GM23338 (cell line): ENCODE measurements around the gene TMA7B. TPM values are rescaled to one million over a fixed set of nuclear protein-coding genes. Genes with fewer than 3 reads are reported as not detected.
"Not testable (repeated sequence)": the region's sequence is repeated elsewhere in the genome, so short reads cannot be mapped to it uniquely, and the experiment has no call there.

Source experiments
- ATAC-seq: fragments of 200-7000 bp; cut with Tn5 transposase; 3 replicates; pipeline ENCODE4 v1.9.1; 2020
- DNase-seq: peaks from one replicate; pipeline ENCODE4 v3.0.0-alpha.2; 2015; ENCODE audit warnings: low spot score
- H2AFZ ChIP-seq: fragments of 200-600 bp; sonication (generic); 2 replicates; pipeline ENCODE4 v1.8.0; 2016; ENCODE audit warnings: antibody characterized with exemption, mild to moderate bottlenecking, moderate library complexity
- H3F3A ChIP-seq: fragments of 200-600 bp; sonication (generic); replicated peaks from 2 replicates; pipeline ENCODE4 v1.8.0; 2017; ENCODE audit warnings: antibody characterized with exemption, mixed run types, low read depth
- H3K27ac ChIP-seq: fragments of 200-600 bp; sonication (generic); 2 replicates; pipeline ENCODE4 v1.6.1; 2016; ENCODE audit warnings: low read depth
- H3K27me3 ChIP-seq: fragments of 200-600 bp; sonication (generic); 2 replicates; pipeline ENCODE4 v1.8.0; 2016; ENCODE audit warnings: mild to moderate bottlenecking, mixed run types, moderate library complexity; ENCODE audit not compliant: insufficient read depth
- H3K36me3 ChIP-seq: fragments of 200-600 bp; sonication (generic); 2 replicates; pipeline ENCODE4 v1.8.0; 2016; ENCODE audit warnings: mild to moderate bottlenecking; ENCODE audit not compliant: insufficient read depth
- H3K4me1 ChIP-seq: fragments of 200-600 bp; sonication (generic); 2 replicates; pipeline ENCODE4 v1.8.0; 2016; ENCODE audit warnings: mild to moderate bottlenecking, moderate library complexity; ENCODE audit not compliant: insufficient read depth
- H3K4me2 ChIP-seq: fragments of 200-600 bp; sonication (generic); 2 replicates; pipeline ENCODE4 v1.7.1; 2017; ENCODE audit warnings: mixed run types
- H3K4me3 ChIP-seq: fragments of 200-600 bp; sonication (generic); 2 replicates; pipeline ENCODE4 v1.6.1; 2016; ENCODE audit warnings: mixed run types
- H3K79me2 ChIP-seq: fragments of 200-600 bp; sonication (generic); replicated peaks from 2 replicates; pipeline ENCODE4 v1.8.0; 2017; ENCODE audit warnings: mild to moderate bottlenecking; ENCODE audit not compliant: insufficient read depth
- H3K9me2 ChIP-seq: fragments of 200-600 bp; sonication (generic); 2 replicates; pipeline ENCODE4 v1.8.0; 2017; ENCODE audit not compliant: insufficient read depth
- H4K20me1 ChIP-seq: fragments of 200-600 bp; sonication (generic); replicated peaks from 2 replicates; pipeline ENCODE4 v1.8.0; 2017; ENCODE audit warnings: mild to moderate bottlenecking; ENCODE audit not compliant: insufficient read depth
- H3K27ac Mint-ChIP-seq: 2 replicates; pipeline ENCODE4 v1.8.0; 2020; ENCODE audit warnings: inconsistent platforms, mild to moderate bottlenecking, moderate library complexity, mixed read lengths
- H3K27me3 Mint-ChIP-seq: 3 replicates; pipeline ENCODE4 v1.8.0; 2022; ENCODE audit warnings: low read depth, mild to moderate bottlenecking, moderate library complexity, mixed read lengths, inconsistent platforms; ENCODE audit not compliant: insufficient read depth, poor library complexity
- H3K36me3 Mint-ChIP-seq: 3 replicates; pipeline ENCODE4 v1.8.0; 2021; ENCODE audit warnings: low read depth, mild to moderate bottlenecking, inconsistent platforms, moderate library complexity, mixed read lengths
- H3K4me1 Mint-ChIP-seq: 3 replicates; pipeline ENCODE4 v1.8.0; 2020; ENCODE audit warnings: mild to moderate bottlenecking, inconsistent platforms, mixed read lengths
- H3K4me3 Mint-ChIP-seq: 3 replicates; pipeline ENCODE4 v1.8.0; 2021; ENCODE audit warnings: moderate library complexity, mild to moderate bottlenecking, inconsistent platforms, mixed read lengths
- H3K9me3 Mint-ChIP-seq: 3 replicates; pipeline ENCODE4 v1.8.0; 2020; ENCODE audit warnings: moderate library complexity, mild to moderate bottlenecking, inconsistent platforms, mixed read lengths
- CREB1 ChIP-seq: fragments of 250-450 bp; sonication (Bioruptor Pico); IDR thresholded peaks from 2 replicates; pipeline ENCODE4 v1.5.0; 2020; ENCODE audit warnings: low read depth, mild to moderate bottlenecking, moderate library complexity
- ETS1 ChIP-seq: IDR thresholded peaks from 2 replicates; pipeline ENCODE4 v1.6.1; 2016; ENCODE audit warnings: antibody characterized with exemption
- EZH2phosphoT487 ChIP-seq: fragments of 200-600 bp; sonication (generic); IDR thresholded peaks from one replicate; pipeline ENCODE4 v1.8.1; 2018; ENCODE audit warnings: antibody characterized with exemption; ENCODE audit not compliant: unreplicated experiment
- REST ChIP-seq: IDR thresholded peaks from one replicate; pipeline ENCODE4 v1.6.1; 2018; ENCODE audit warnings: antibody characterized with exemption; ENCODE audit not compliant: unreplicated experiment
- ZNF462 ChIP-seq: fragments of 250-450 bp; sonication (Bioruptor Pico); IDR thresholded peaks from 2 replicates; pipeline ENCODE4 v1.5.0; 2020; ENCODE audit warnings: mild to moderate bottlenecking, moderate library complexity
- polyA plus RNA-seq: library from polyadenylated mRNA; unstranded; fragments of >200 nt; fragmentation: Nextera tagmentation; extraction: Ambion mirVana; gene quantifications from 2 replicates; pipeline ENCODE4 v1.2.1, GENCODE V29; 2016
- total RNA-seq: library from RNA; depleted of rRNA; stranded (reverse); fragments of >200 nt; shearing (Covaris generic); gene quantifications from 2 replicates; pipeline ENCODE4 v1.2.3, GENCODE V29; 2014

TMA7B gene
- total and polyA plus RNA-seq, 2 experiments from 2014 or later = not detected

- TF ChIP-seq ETS1 (no peak), REST (no peak), CREB1 (CRISPR knock-in tag) (no peak), EZH2phosphoT487 (no peak)
Observed at GRCh38 chr22:39949964-39950737, 10.0 kb upstream of the TMA7B start (continued).

GRCh38 chr22:39951603-39952293 is 8.4 kb upstream of the TMA7B start:
- not testable (repeated sequence) for H3K4me2 ChIP-seq, H4K20me1 ChIP-seq, H2AFZ ChIP-seq, H3K27me3 ChIP-seq, H3K9me2 ChIP-seq, H3K27ac Mint-ChIP-seq, H3K4me1 ChIP-seq, ATAC-seq, H3K36me3 ChIP-seq, H3K27me3 Mint-ChIP-seq, H3K4me3 ChIP-seq, H3K4me3 Mint-ChIP-seq, H3F3A ChIP-seq, H3K9me3 Mint-ChIP-seq, DNase-seq, H3K36me3 Mint-ChIP-seq, H3K27ac ChIP-seq, H3K79me2 ChIP-seq
- peaks cover 23% of the 10 kb centered on the region for H3K4me1 Mint-ChIP-seq

GRCh38 chr22:39952347-39952746 is 7.8 kb upstream of the TMA7B start:
- Mint-ChIP-seq H3K36me3 (no peaks in the 10 kb centered on the region; the same call in 2 of the 3 replicates), H3K9me3 (no peaks in the 10 kb centered on the region; the same call in 2 of the 3 replicates), H3K4me1 (peaks cover 23% of the 10 kb centered on the region), H3K27me3 (peaks cover 8% of the 10 kb centered on the region), H3K27ac (no peak overlapping the region), H3K4me3 (no peak overlapping the region)
- no peaks in the 10 kb centered on the region for H3F3A ChIP-seq
- H3K9me2 ChIP-seq = peaks cover 4% of the 10 kb centered on the region; the same call in 1 of the 2 replicates
- no peaks in the 10 kb centered on the region for H4K20me1 ChIP-seq
- no peak overlapping the region for H2AFZ ChIP-seq
- no peaks in the 10 kb centered on the region for H3K36me3 ChIP-seq
- H3K27ac ChIP-seq = no peak overlapping the region
- DNase-seq (no peak), ATAC-seq (no peak)
- H3K4me1 ChIP-seq = peaks cover 1% of the 10 kb centered on the region; the same call in 1 of the 2 replicates
- H3K4me3 ChIP-seq = no peak overlapping the region
- no peaks in the 10 kb centered on the region for H3K79me2 ChIP-seq
- H3K4me2 ChIP-seq = no peak overlapping the region
- no peaks in the 10 kb centered on the region for H3K27me3 ChIP-seq
- TF ChIP-seq ZNF462 (CRISPR knock-in tag) = no peak
